GM18858 (cell line): ENCODE results near the gene PRRC2A.

Source experiments
- ATAC-seq: cut with Tn5 transposase; IDR thresholded peaks from one replicate; pipeline ENCODE4 v1.9.1; 2021; ENCODE audit not compliant: unreplicated experiment

Gene PRRC2A

DNA sequence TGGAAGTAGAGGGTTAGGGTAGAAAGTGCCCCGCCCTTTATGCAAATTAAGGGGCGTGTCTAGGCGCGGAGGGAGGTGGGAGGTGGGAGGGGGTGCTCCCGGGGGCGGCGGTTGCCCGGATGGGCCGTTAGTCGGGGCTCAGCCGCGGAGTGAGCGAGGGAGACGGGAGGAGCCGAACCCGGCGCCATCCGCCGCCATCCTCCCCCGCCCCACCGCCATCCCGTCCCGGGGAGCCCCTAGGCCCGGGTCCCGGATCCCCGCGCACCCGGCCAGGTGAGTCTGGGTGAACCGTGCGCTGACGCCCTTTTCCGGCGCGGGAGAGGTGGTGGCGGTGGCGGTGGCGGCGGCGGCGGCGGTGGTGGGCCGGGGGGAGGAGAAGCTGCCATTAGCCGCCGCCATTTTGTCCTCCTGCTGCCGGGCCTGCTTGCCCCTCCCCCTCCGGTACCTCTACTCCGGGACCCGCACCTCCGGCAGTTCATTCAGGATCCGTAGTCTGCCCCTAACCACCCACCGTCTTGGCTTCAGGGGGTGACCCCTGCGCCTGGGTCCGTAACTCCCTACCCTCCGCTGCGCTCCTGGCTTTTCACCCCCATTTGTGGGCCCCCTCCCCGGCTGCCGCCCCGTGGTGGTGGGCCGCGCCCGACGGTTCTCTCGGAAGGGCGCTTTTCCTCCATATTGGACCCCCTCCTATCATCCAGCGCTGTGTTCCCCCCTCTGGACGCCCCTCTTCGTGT is at the start of gene PRRC2A:
TSS of gene PRRC2A (plus strand) at position 130 of the 734 bp plus-strand sequence. CDS start 2,075 bp downstream, outside the sequence.
- ATAC-seq, result peak; percentile 11

GRCh38 chr6:31572041-31572911 is 48.2 kb upstream of the PRRC2A start, which contains the start of gene LTA:
Gene LTA (plus strand): TSS chr6:31572289. CDS start chr6:31572743, 454 bp downstream.
- no peak for ATAC-seq

- ATAC-seq, result no peak
Measured at GRCh38 chr6:31573239-31574105, 47.0 kb upstream of the PRRC2A start.

DNA sequence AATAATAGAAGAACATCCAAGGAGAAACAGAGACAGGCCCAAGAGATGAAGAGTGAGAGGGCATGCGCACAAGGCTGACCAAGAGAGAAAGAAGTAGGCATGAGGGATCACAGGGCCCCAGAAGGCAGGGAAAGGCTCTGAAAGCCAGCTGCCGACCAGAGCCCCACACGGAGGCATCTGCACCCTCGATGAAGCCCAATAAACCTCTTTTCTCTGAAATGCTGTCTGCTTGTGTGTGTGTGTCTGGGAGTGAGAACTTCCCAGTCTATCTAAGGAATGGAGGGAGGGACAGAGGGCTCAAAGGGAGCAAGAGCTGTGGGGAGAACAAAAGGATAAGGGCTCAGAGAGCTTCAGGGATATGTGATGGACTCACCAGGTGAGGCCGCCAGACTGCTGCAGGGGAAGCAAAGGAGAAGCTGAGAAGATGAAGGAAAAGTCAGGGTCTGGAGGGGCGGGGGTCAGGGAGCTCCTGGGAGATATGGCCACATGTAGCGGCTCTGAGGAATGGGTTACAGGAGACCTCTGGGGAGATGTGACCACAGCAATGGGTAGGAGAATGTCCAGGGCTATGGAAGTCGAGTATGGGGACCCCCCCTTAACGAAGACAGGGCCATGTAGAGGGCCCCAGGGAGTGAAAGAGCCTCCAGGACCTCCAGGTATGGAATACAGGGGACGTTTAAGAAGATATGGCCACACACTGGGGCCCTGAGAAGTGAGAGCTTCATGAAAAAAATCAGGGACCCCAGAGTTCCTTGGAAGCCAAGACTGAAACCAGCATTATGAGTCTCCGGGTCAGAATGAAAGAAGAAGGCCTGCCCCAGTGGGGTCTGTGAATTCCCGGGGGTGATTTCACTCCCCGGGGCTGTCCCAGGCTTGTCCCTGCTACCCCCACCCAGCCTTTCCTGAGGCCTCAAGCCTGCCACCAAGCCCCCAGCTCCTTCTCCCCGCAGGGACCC is 46.1 kb upstream of the PRRC2A start:
- no peak for ATAC-seq

- ATAC-seq, result no peak
Measured at GRCh38 chr6:31575335-31575901, 45.1 kb upstream of the PRRC2A start, which contains the start of gene TNF. Gene TNF (plus strand): TSS chr6:31575565. CDS start chr6:31575742, 177 bp downstream.

GRCh38 chr6:31575952-31576685 is 44.4 kb upstream of the PRRC2A start:
- no peak for ATAC-seq

DNA sequence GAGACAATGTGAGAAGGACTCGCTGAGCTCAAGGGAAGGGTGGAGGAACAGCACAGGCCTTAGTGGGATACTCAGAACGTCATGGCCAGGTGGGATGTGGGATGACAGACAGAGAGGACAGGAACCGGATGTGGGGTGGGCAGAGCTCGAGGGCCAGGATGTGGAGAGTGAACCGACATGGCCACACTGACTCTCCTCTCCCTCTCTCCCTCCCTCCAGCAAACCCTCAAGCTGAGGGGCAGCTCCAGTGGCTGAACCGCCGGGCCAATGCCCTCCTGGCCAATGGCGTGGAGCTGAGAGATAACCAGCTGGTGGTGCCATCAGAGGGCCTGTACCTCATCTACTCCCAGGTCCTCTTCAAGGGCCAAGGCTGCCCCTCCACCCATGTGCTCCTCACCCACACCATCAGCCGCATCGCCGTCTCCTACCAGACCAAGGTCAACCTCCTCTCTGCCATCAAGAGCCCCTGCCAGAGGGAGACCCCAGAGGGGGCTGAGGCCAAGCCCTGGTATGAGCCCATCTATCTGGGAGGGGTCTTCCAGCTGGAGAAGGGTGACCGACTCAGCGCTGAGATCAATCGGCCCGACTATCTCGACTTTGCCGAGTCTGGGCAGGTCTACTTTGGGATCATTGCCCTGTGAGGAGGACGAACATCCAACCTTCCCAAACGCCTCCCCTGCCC is 43.5 kb upstream of the PRRC2A start:
- no peak for ATAC-seq

- no peak for ATAC-seq
Measured at GRCh38 chr6:31577579-31577966, 42.9 kb upstream of the PRRC2A start.

DNA sequence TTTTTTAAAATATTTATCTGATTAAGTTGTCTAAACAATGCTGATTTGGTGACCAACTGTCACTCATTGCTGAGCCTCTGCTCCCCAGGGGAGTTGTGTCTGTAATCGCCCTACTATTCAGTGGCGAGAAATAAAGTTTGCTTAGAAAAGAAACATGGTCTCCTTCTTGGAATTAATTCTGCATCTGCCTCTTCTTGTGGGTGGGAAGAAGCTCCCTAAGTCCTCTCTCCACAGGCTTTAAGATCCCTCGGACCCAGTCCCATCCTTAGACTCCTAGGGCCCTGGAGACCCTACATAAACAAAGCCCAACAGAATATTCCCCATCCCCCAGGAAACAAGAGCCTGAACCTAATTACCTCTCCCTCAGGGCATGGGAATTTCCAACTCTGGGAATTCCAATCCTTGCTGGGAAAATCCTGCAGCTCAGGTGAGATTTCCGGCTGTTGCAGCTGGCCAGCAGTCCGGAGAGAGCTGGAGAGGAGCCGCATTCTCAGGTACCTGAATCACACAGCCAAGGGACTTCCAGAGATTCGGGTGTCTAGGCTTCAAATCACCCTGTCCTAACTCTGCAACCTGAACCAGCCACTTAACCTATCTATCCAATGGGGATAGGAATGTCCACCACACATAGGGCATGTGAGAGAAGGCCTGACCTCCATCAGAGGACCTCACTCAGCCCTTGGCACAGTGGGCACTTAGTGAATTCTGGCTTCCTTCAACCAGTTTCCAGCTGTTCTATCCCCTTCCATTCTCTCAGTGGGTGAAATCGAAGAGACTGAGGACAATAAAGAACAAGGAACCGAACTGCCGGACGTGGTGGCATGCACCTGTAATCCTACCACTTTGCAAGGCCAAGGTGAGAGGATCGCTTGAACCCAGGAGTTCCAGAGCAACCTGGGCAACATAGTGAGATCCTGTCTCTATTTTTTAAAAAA is 42.1 kb upstream of the PRRC2A start:
- ATAC-seq, result no peak

GRCh38 chr6:31579119-31579505 is 41.4 kb upstream of the PRRC2A start:
- ATAC-seq, result no peak

- no peak for ATAC-seq
Measured at GRCh38 chr6:31579546-31580437, 40.7 kb upstream of the PRRC2A start.

DNA sequence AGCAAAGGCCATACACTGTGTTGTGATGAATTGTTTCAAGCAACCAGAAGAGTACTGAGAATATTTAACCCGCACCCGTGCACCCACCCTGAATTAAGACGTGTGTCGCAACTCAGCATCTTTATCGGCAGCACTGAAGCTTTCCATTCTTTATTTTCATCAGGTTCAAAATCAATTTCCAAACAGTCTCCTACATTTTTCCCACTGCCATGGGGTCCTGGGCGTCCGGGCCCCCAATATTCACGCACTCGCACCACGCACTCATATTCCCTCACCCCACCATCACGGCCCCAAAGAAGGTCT is 40.1 kb upstream of the PRRC2A start:
- no peak for ATAC-seq

DNA sequence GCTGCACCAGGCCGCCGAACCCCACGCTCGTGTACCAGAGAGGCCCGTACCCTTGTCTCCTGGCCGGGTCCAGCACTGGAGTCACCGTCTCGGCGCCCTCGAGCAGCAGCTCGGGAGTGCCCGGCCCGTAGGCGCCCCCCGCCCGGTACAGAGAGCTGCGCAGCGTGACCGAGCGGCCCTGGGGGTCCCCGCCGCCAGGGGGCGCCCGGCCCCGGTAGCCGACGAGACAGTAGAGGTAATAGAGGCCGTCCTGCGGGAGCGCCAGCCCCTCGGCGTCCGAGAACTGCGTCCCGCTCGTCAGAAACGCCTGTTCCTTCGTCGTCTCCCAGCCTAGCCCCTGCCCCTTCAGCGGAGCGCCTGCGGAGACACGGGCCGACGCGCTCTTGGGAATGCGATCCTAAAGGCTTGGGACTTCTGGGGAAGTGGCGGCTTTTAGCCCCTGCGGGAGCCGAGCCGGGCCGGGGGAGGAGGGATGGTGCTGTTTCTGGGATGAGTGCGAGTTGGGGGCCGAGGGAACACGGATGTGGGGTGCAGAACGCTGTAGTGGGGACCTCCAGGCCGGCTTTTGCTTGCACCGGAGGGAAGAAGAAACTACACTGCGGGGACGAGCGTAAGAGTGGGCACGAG is 39.6 kb upstream of the PRRC2A start:
- peak; percentile 51 for ATAC-seq

GRCh38 chr6:31581434-31582229 is 38.9 kb upstream of the PRRC2A start:
- no peak for ATAC-seq

GRCh38 chr6:31582230-31582643 is 38.3 kb upstream of the PRRC2A start, which contains the start of gene LTB:
Gene LTB (minus strand): TSS chr6:31582424. CDS start chr6:31582417, 7 bp downstream.
- no peak for ATAC-seq
